Thymus (tissue), 11 donors: ENCODE data around the gene EXOSC9. TPM values are rescaled to one million over a fixed set of nuclear protein-coding genes. Genes with fewer than 3 reads are reported as not detected.

ENCODE experiments used
- DNase-seq, 9 donors: peaks; one replicate each; pipeline ENCODE4 v3.0.0-alpha.2; 2013; ENCODE audit warnings: low spot score in 9 of 9, low read depth in 6 of 9, missing footprints in 1 of 9
- H3K27ac ChIP-seq, 2 donors: one replicate each; pipeline ENCODE4 v1.5.1; 2013; ENCODE audit warnings: control low read depth in 1 of 2, low read depth in 1 of 2, low read length in 1 of 2, mild to moderate bottlenecking in 1 of 2, moderate library complexity in 1 of 2
- H3K27me3 ChIP-seq, 2 donors: one replicate each; pipeline ENCODE4 v1.5.1; 2013; ENCODE audit warnings: low read length in 1 of 2; ENCODE audit not compliant: control insufficient read depth in 2 of 2, insufficient read depth in 1 of 2
- H3K36me3 ChIP-seq, 2 donors: one replicate each; pipeline ENCODE4 v1.5.1; 2013; ENCODE audit warnings: low read length in 1 of 2, mild to moderate bottlenecking in 1 of 2, moderate library complexity in 1 of 2; ENCODE audit not compliant: control insufficient read depth in 2 of 2, insufficient read depth in 2 of 2
- H3K4me1 ChIP-seq, 2 donors: one replicate each; pipeline ENCODE4 v1.5.1; 2013; ENCODE audit warnings: low read length in 2 of 2; ENCODE audit not compliant: control insufficient read depth in 2 of 2, insufficient read depth in 2 of 2
- H3K4me3 ChIP-seq, 2 donors: one replicate each; pipeline ENCODE4 v1.5.1; 2013; ENCODE audit warnings: low read length in 2 of 2, control low read depth in 1 of 2, mild to moderate bottlenecking in 1 of 2
- H3K9me3 ChIP-seq, 2 donors: one replicate each; pipeline ENCODE4 v1.5.1; 2013; ENCODE audit warnings: low read length in 1 of 2, mild to moderate bottlenecking in 1 of 2; ENCODE audit not compliant: control insufficient read depth in 2 of 2, insufficient read depth in 1 of 2
- WGBS: extraction: QIAGEN DNeasy Blood & Tissue Kit; methylation state at CpG from one replicate; pipeline ENCODE4 v1.1.7; 2013; 5-methylcytosine and 5-hydroxymethylcytosine counted together
- polyA plus RNA-seq: library from polyadenylated mRNA; stranded (reverse); fragments of 200-250 nt; gene quantifications from one replicate; pipeline ENCODE4 v1.2.3, GENCODE V29; 2013
- total RNA-seq: library from RNA; stranded (reverse); fragments of 120-200 nt; gene quantifications from one replicate; pipeline ENCODE4 v1.2.4, GENCODE V29; 2013
- donor health status: healthy.

The EXOSC9 gene
- total and polyA plus RNA-seq, 2 donors: 33.4 to 66.3 TPM

- WGBS: over 99% methylated on average over 2 of the region's 2 CpGs
- no peak overlapping the region for H3K4me3 ChIP-seq
Observed at GRCh38 chr4:121792966-121793365, 8.2 kb upstream of the EXOSC9 start.

GRCh38 chr4:121794505-121795188 is 6.5 kb upstream of the EXOSC9 start:
- Histone ChIP-seq H3K27me3 (no peaks in the 10 kb centered on the region), H3K36me3 (no peaks in the 10 kb centered on the region), H3K4me1 (peaks cover 16 to 42% of the 10 kb centered on the region in 2 donors), H3K4me3 (no peak overlapping the region), H3K9me3 (no peaks in the 10 kb centered on the region), H3K27ac (peak overlapping the region in 1 of 2 donors; percentile 96)
- WGBS: 88% methylated on average over 5 of the region's 5 CpGs
- no peak for DNase-seq

More at GRCh38 chr4:121792966-121793365, 8.2 kb upstream of the EXOSC9 start:
- no peak overlapping the region for H3K27ac ChIP-seq
- H3K9me3 ChIP-seq: no peaks in the 10 kb centered on the region
- peaks cover 0 to 5% of the 10 kb centered on the region in 2 donors for H3K27me3 ChIP-seq
- no peaks in the 10 kb centered on the region for H3K36me3 ChIP-seq
- DNase-seq: no peak
- peaks cover 11 to 27% of the 10 kb centered on the region in 2 donors for H3K4me1 ChIP-seq

GRCh38 chr4:121796283-121796682 is 4.8 kb upstream of the EXOSC9 start:
- no peak overlapping the region for H3K4me3 ChIP-seq
- H3K27ac ChIP-seq: peak overlapping the region in 1 of 2 donors; percentile 96

GRCh38 chr4:121799208-121799823 is 1.8 kb upstream of the EXOSC9 start:
- peaks cover 8 to 16% of the 10 kb centered on the region in 2 donors for H3K36me3 ChIP-seq
- no peak overlapping the region for H3K4me3 ChIP-seq
- WGBS: 57% methylated on average over 2 of the region's 2 CpGs
- H3K9me3 ChIP-seq: no peaks in the 10 kb centered on the region
- peaks cover 17 to 47% of the 10 kb centered on the region in 2 donors for H3K4me1 ChIP-seq
- no peaks in the 10 kb centered on the region for H3K27me3 ChIP-seq
- peak overlapping the region; percentile 84 to 92 for H3K27ac ChIP-seq
- DNase-seq: peak in 2 of 9 donors; percentile 11 to 30

More at GRCh38 chr4:121796283-121796682, 4.8 kb upstream of the EXOSC9 start:
- no peaks in the 10 kb centered on the region for H3K36me3 ChIP-seq
- peaks cover 17 to 54% of the 10 kb centered on the region in 2 donors for H3K4me1 ChIP-seq
- H3K9me3 ChIP-seq: no peaks in the 10 kb centered on the region
- no peak for DNase-seq
- no peaks in the 10 kb centered on the region for H3K27me3 ChIP-seq

- peak overlapping the region in 1 of 2 donors; percentile 97 for H3K4me3 ChIP-seq
Observed at GRCh38 chr4:121799867-121800501, 1.1 kb upstream of the EXOSC9 start.

GRCh38 chr4:121800638-121800960 is 524 bp upstream of the EXOSC9 start:
- peak in 1 of 9 donors; percentile 10 for DNase-seq
- Histone ChIP-seq H3K27ac (peak overlapping the region; percentile 92), H3K4me1 (peaks cover 10 to 35% of the 10 kb centered on the region in 2 donors), H3K4me3 (peak overlapping the region; percentile 78 to 97), H3K36me3 (peaks cover 8 to 28% of the 10 kb centered on the region in 2 donors), H3K9me3 (no peaks in the 10 kb centered on the region), H3K27me3 (no peaks in the 10 kb centered on the region)
- 47% methylated on average over 8 of the region's 8 CpGs for WGBS

More at GRCh38 chr4:121799867-121800501, 1.1 kb upstream of the EXOSC9 start:
- Histone ChIP-seq H3K36me3 (peaks cover 8 to 23% of the 10 kb centered on the region in 2 donors), H3K27me3 (no peaks in the 10 kb centered on the region), H3K4me1 (peaks cover 12 to 41% of the 10 kb centered on the region in 2 donors), H3K9me3 (no peaks in the 10 kb centered on the region), H3K27ac (peak overlapping the region; percentile 92)
- WGBS: 56% methylated on average over 3 of the region's 3 CpGs
- DNase-seq: peak in 4 of 9 donors; percentile 37 to 74 (median 42)

- Histone ChIP-seq H3K9me3 (no peaks in the 10 kb centered on the region), H3K27ac (peak overlapping the region; percentile 92), H3K4me3 (peak overlapping the region; percentile 78 to 97), H3K4me1 (peaks cover 7 to 27% of the 10 kb centered on the region in 2 donors), H3K27me3 (no peaks in the 10 kb centered on the region), H3K36me3 (peaks cover 16 to 39% of the 10 kb centered on the region in 2 donors)
- 26% methylated on average over 4 of the region's 4 CpGs for WGBS
- DNase-seq: no peak
Observed at GRCh38 chr4:121801715-121802075, 572 bp downstream of the EXOSC9 start.

- Histone ChIP-seq H3K36me3 (peaks cover 27 to 78% of the 10 kb centered on the region in 2 donors), H3K27me3 (no peaks in the 10 kb centered on the region), H3K9me3 (no peaks in the 10 kb centered on the region), H3K4me1 (no peaks in the 10 kb centered on the region), H3K4me3 (no peak overlapping the region), H3K27ac (no peak overlapping the region)
- DNase-seq: no peak
- WGBS: 98% methylated on average over 4 of the region's 4 CpGs
Observed at GRCh38 chr4:121806411-121806810, 5.3 kb downstream of the EXOSC9 start.

GRCh38 chr4:121811122-121811521 is 10.0 kb downstream of the EXOSC9 start:
- H3K36me3 ChIP-seq: peaks cover 15 to 85% of the 10 kb centered on the region in 2 donors

More at GRCh38 chr4:121811122-121811521, 10.0 kb downstream of the EXOSC9 start:
- no peaks in the 10 kb centered on the region for H3K4me1 ChIP-seq
- no peak overlapping the region for H3K4me3 ChIP-seq
- DNase-seq: no peak
- no peak overlapping the region for H3K27ac ChIP-seq
- H3K27me3 ChIP-seq: no peaks in the 10 kb centered on the region
- no peaks in the 10 kb centered on the region for H3K9me3 ChIP-seq
